ENCODE measurements around the gene REC8. TPM values are rescaled to one million over a fixed set of nuclear protein-coding genes. Genes with fewer than 3 reads are reported as not detected.

REC8 gene
- total RNA-seq, 1 donor: 3.3 TPM

DNA sequence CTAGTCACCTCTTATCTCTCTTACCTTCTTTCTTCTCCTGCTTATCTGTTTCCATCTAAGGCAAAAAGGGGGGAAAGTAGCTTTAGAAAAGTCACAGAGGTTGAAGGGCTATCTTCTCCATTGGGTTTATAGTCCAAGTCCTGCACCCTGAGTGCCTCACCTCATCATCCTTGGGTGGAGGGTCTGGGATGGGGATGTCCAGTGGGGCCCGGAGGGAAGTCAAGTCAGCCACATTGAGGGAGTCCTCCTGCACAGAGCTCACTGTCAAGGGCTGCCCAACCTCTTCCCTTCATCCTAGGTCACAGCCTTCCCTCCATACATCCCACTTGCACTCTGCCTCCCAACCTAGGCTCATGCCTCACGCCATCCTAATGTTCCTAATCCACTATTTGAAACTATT, 26.7 kb upstream of the REC8 start:
- peaks cover 16% of the 10 kb centered on the region for H4K20me1 ChIP-seq (ENCODE audit: insufficient read depth, low read length)
- peaks cover 20% of the 10 kb centered on the region for H3K36me3 ChIP-seq (ENCODE audit: insufficient read depth, low read length)
- no peaks in the 10 kb centered on the region for H3K27me3 ChIP-seq (ENCODE audit: insufficient read depth, low read length)
- H3K4me3 ChIP-seq (ENCODE audit: insufficient read depth, low read length): peak overlapping the region; percentile 84
- H2AFZ ChIP-seq (ENCODE audit: low read length): no peak overlapping the region
- H3K9me3 ChIP-seq (ENCODE audit: low read depth, low read length): no peaks in the 10 kb centered on the region
- TF ChIP-seq, protein P1, sequence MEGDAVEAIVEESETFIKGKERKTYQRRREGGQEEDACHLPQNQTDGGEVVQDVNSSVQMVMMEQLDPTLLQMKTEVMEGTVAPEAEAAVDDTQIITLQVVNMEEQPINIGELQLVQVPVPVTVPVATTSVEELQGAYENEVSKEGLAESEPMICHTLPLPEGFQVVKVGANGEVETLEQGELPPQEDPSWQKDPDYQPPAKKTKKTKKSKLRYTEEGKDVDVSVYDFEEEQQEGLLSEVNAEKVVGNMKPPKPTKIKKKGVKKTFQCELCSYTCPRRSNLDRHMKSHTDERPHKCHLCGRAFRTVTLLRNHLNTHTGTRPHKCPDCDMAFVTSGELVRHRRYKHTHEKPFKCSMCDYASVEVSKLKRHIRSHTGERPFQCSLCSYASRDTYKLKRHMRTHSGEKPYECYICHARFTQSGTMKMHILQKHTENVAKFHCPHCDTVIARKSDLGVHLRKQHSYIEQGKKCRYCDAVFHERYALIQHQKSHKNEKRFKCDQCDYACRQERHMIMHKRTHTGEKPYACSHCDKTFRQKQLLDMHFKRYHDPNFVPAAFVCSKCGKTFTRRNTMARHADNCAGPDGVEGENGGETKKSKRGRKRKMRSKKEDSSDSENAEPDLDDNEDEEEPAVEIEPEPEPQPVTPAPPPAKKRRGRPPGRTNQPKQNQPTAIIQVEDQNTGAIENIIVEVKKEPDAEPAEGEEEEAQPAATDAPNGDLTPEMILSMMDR (IDR thresholded peaks at IDR 0.05; ENCODE audit: extremely low read depth, low read depth, low read length): no peak
- H3K4me1 ChIP-seq (ENCODE audit: insufficient read depth, low read length): peaks cover 46% of the 10 kb centered on the region
- no peak for DNase-seq (ENCODE audit: insufficient read length, low spot score, missing footprints)
- H3K27ac ChIP-seq (ENCODE audit: low read depth, low read length): no peak overlapping the region
- H3K79me2 ChIP-seq (ENCODE audit: insufficient read depth, low read length): peaks cover 54% of the 10 kb centered on the region
- H3K4me2 ChIP-seq (ENCODE audit: insufficient read depth, low read length): peak overlapping the region; percentile 82

DNA sequence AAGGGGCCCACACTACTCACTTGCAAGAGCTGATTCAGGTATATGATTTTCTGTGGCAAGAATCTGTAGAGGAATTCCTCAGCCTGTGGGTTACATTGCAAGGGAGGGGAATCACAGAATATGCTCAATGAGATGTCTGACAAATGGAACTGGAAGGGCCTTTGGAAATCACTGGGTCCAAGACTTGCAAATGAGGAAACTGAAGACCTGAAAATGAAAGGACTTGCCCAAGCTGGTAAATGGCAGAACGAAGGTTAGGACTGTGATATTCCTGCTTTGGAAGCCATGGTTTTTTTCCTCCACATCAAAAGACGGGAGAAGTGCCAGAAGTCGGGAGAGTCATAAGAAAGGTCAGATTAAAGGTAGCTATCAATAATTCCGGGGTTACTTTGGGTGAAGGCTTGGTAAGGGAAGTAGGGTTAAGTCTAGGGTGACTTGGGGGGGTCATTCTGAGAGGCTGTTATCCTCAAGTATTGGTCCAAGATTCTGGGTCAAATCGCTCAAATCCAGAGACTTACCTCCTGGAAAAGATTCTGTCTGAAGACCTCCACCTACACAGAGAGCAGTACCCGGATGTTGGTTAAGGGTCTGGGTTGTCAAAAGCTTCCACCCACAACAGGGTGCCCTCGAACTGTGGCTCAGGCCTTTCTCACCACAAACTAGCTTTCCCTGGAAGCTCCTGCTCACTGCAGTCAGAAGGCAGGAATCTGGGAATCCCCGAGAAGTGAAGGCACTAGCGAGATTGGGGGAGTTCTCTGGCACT, 26.0 kb upstream of the REC8 start:
- Histone ChIP-seq H3K79me2 (ENCODE audit: insufficient read depth, low read length) (peaks cover 50% of the 10 kb centered on the region), H3K36me3 (ENCODE audit: insufficient read depth, low read length) (peaks cover 26% of the 10 kb centered on the region), H3K4me1 (ENCODE audit: insufficient read depth, low read length) (peaks cover 46% of the 10 kb centered on the region), H4K20me1 (ENCODE audit: insufficient read depth, low read length) (peaks cover 14% of the 10 kb centered on the region), H3K9me3 (ENCODE audit: low read depth, low read length) (no peaks in the 10 kb centered on the region), H3K4me3 (ENCODE audit: insufficient read depth, low read length) (peak overlapping the region; percentile 84), H3K4me2 (ENCODE audit: insufficient read depth, low read length) (peak overlapping the region; percentile 82), H3K27ac (ENCODE audit: low read depth, low read length) (peak overlapping the region; percentile 62), H3K27me3 (ENCODE audit: insufficient read depth, low read length) (no peaks in the 10 kb centered on the region), H2AFZ (ENCODE audit: low read length) (peak overlapping the region; percentile 84)
- TF ChIP-seq, protein P1 (IDR thresholded peaks at IDR 0.05; ENCODE audit: extremely low read depth, low read depth, low read length): no peak
- peak; percentile 86 for DNase-seq (ENCODE audit: insufficient read length, low spot score, missing footprints)

GRCh38 chr14:24146453-24146977, 25.4 kb upstream of the REC8 start, which contains the start of gene PSME2:
TSS of gene PSME2 (minus strand) at chr14:24146610. CDS start at chr14:24146581, 29 bp downstream.
- H4K20me1 ChIP-seq (ENCODE audit: insufficient read depth, low read length): peaks cover 11% of the 10 kb centered on the region
- peak within 1 kb of the TSS; percentile 62 for H3K27ac ChIP-seq (ENCODE audit: low read depth, low read length)
- peaks cover 46% of the 10 kb centered on the region for H3K4me1 ChIP-seq (ENCODE audit: insufficient read depth, low read length)
- TF ChIP-seq, protein P1 (IDR thresholded peaks at IDR 0.05; ENCODE audit: extremely low read depth, low read depth, low read length): no peak
- peak; percentile 99 for DNase-seq (ENCODE audit: insufficient read length, low spot score, missing footprints)
- H2AFZ ChIP-seq (ENCODE audit: low read length): peak within 1 kb of the TSS; percentile 87
- peaks cover 53% of the 10 kb centered on the region for H3K79me2 ChIP-seq (ENCODE audit: insufficient read depth, low read length)
- H3K27me3 ChIP-seq (ENCODE audit: insufficient read depth, low read length): no peaks in the 10 kb centered on the region
- peaks cover 33% of the 10 kb centered on the region for H3K36me3 ChIP-seq (ENCODE audit: insufficient read depth, low read length)
- H3K9me3 ChIP-seq (ENCODE audit: low read depth, low read length): no peaks in the 10 kb centered on the region
- peak within 1 kb of the TSS; percentile 82 for H3K4me2 ChIP-seq (ENCODE audit: insufficient read depth, low read length)
- peak within 1 kb of the TSS; percentile 84 for H3K4me3 ChIP-seq (ENCODE audit: insufficient read depth, low read length)
